Trophoblast cell (in vitro differentiated cells and primary cell): ENCODE data around the gene BCL7C.
"Not testable (repeated sequence)": the region's sequence is repeated elsewhere in the genome, so short reads cannot be mapped to it uniquely, and the experiment has no call there.

Experiments
- DNase-seq, 2 donors: peaks; one replicate each; pipeline ENCODE4 v3.0.0-alpha.2; 2016
- H2AFZ ChIP-seq: 2 replicates; pipeline ENCODE4 v1.6.1; 2013; ENCODE audit warnings: low read length, moderate library complexity, mild to moderate bottlenecking; ENCODE audit not compliant: insufficient read depth, poor library complexity
- H2AK5ac ChIP-seq: 2 replicates; pipeline ENCODE4 v1.6.1; 2013; ENCODE audit warnings: mild to moderate bottlenecking, low read length
- H2BK120ac ChIP-seq: 2 replicates; pipeline ENCODE4 v1.6.1; 2013; ENCODE audit warnings: low read length, mild to moderate bottlenecking, moderate library complexity; ENCODE audit not compliant: insufficient read depth, poor library complexity
- H2BK12ac ChIP-seq: 2 replicates; pipeline ENCODE4 v1.6.1; 2013; ENCODE audit warnings: mild to moderate bottlenecking, low read length, moderate library complexity
- H2BK5ac ChIP-seq: 2 replicates; pipeline ENCODE4 v1.6.1; 2013; ENCODE audit warnings: low read length, low read depth, moderate library complexity, mild to moderate bottlenecking; ENCODE audit not compliant: poor library complexity
- H3K14ac ChIP-seq: 2 replicates; pipeline ENCODE4 v1.6.1; 2013; ENCODE audit warnings: mild to moderate bottlenecking, low read length
- H3K18ac ChIP-seq: 2 replicates; pipeline ENCODE4 v1.6.1; 2013; ENCODE audit warnings: mild to moderate bottlenecking, low read length
- H3K23ac ChIP-seq: 2 replicates; pipeline ENCODE4 v1.6.1; 2013; ENCODE audit warnings: low read length
- H3K27ac ChIP-seq: 2 replicates; pipeline ENCODE4 v1.5.1; 2013; ENCODE audit warnings: low read depth, mild to moderate bottlenecking, inconsistent platforms, low read length, moderate library complexity
- H3K27me3 ChIP-seq: 2 replicates; pipeline ENCODE4 v1.6.1; 2013; ENCODE audit warnings: inconsistent platforms, mild to moderate bottlenecking, low read length, moderate library complexity; ENCODE audit not compliant: insufficient read depth
- H3K36me3 ChIP-seq, 2 experiments: 1 replicate in 1 of 2; 2 replicates in 1 of 2; pipeline ENCODE4 v1.6.1; 2013; ENCODE audit warnings: low read length in 2 of 2, mild to moderate bottlenecking in 2 of 2, moderate library complexity in 1 of 2; ENCODE audit not compliant: insufficient read depth in 2 of 2, control insufficient read depth in 1 of 2
- H3K4ac ChIP-seq: 2 replicates; pipeline ENCODE4 v1.6.1; 2013; ENCODE audit warnings: low read depth, mild to moderate bottlenecking, low read length, moderate library complexity
- H3K4me1 ChIP-seq, 2 experiments: 1 replicate in 1 of 2; 2 replicates in 1 of 2; pipeline ENCODE4 v1.6.1; 2013; ENCODE audit warnings: low read length in 2 of 2, mild to moderate bottlenecking in 2 of 2, moderate library complexity in 1 of 2; ENCODE audit not compliant: insufficient read depth in 2 of 2, control insufficient read depth in 1 of 2
- H3K4me2 ChIP-seq: 2 replicates; pipeline ENCODE4 v1.6.1; 2013; ENCODE audit warnings: inconsistent platforms, mild to moderate bottlenecking, low read length, moderate library complexity
- H3K4me3 ChIP-seq: 2 replicates; pipeline ENCODE4 v1.5.1; 2013; ENCODE audit warnings: mild to moderate bottlenecking, low read depth, low read length, inconsistent platforms
- H3K79me1 ChIP-seq: one replicate; pipeline ENCODE4 v1.6.1; 2013; ENCODE audit warnings: low read length
- H3K79me2 ChIP-seq: 2 replicates; pipeline ENCODE4 v1.6.1; 2013; ENCODE audit warnings: low read length, mild to moderate bottlenecking; ENCODE audit not compliant: control insufficient read depth, insufficient read depth, poor library complexity
- H3K9ac ChIP-seq: 2 replicates; pipeline ENCODE4 v1.6.1; 2013; ENCODE audit warnings: mild to moderate bottlenecking, low read length
- H3K9me3 ChIP-seq: 2 replicates; pipeline ENCODE4 v1.6.1; 2013; ENCODE audit warnings: low read depth, mild to moderate bottlenecking, control low read depth, inconsistent platforms, low read length; ENCODE audit not compliant: insufficient read depth
- H4K12ac ChIP-seq: 2 replicates; pipeline ENCODE4 v1.6.1; 2013; ENCODE audit warnings: low read depth, mild to moderate bottlenecking, low read length, moderate library complexity
- H4K8ac ChIP-seq: 2 replicates; pipeline ENCODE4 v1.6.1; 2013; ENCODE audit warnings: low read depth, mild to moderate bottlenecking, low read length, moderate library complexity
- H4K91ac ChIP-seq: one replicate; pipeline ENCODE4 v1.6.1; 2013; ENCODE audit warnings: low read depth, mild to moderate bottlenecking, low read length, moderate library complexity
- WGBS: extraction: QIAGEN DNeasy Blood & Tissue Kit; methylation state at CpG from one replicate; pipeline ENCODE4 v1.1.7; 2013; ENCODE audit warnings: missing lambda C conversion rate; ENCODE audit not compliant: insufficient read length, insufficient coverage; ENCODE audit errors: extremely low coverage; 5-methylcytosine and 5-hydroxymethylcytosine counted together

The BCL7C gene

GRCh38 chr16:30860729-30861128 lies 33.1 kb downstream of the BCL7C start:
- DNase-seq, H3K4me3 ChIP-seq, H3K27ac ChIP-seq, H3K9ac ChIP-seq, H3K18ac ChIP-seq, H3K4ac ChIP-seq, H3K9me3 ChIP-seq, H4K8ac ChIP-seq, H3K79me1 ChIP-seq, H2BK12ac ChIP-seq, H2AK5ac ChIP-seq, H3K4me2 ChIP-seq, H3K79me2 ChIP-seq, H3K27me3 ChIP-seq, H2BK5ac ChIP-seq, H2AFZ ChIP-seq, H3K14ac ChIP-seq, H4K91ac ChIP-seq, H3K36me3 ChIP-seq, H4K12ac ChIP-seq, H2BK120ac ChIP-seq, H3K23ac ChIP-seq: not testable (repeated sequence)
- whole genome bisulfite sequencing, result no CpG with 5 or more reads among the region's 7 CpGs
- H3K4me1 ChIP-seq, result peaks cover 2 to 16% of the 10 kb centered on the region in 2 experiments

- Histone ChIP-seq H3K4me2 (no peak overlapping the region), H3K9ac (no peak overlapping the region), H3K36me3 (no peaks in the 10 kb centered on the region), H4K91ac (no peak overlapping the region), H3K23ac (no peak overlapping the region), H3K27me3 (no peaks in the 10 kb centered on the region), H3K4me3 (no peak overlapping the region), H2AK5ac (no peak overlapping the region), H3K4me1 (peaks cover 2 to 18% of the 10 kb centered on the region in 2 experiments), H4K12ac (no peak overlapping the region), H2BK120ac (no peak overlapping the region), H3K9me3 (peaks cover 2% of the 10 kb centered on the region), H3K14ac (no peak overlapping the region), H2BK12ac (no peak overlapping the region), H3K18ac (no peak overlapping the region), H4K8ac (no peak overlapping the region), H2BK5ac (no peak overlapping the region), H2AFZ (no peak overlapping the region), H3K79me1 (peaks cover 2% of the 10 kb centered on the region), H3K79me2 (no peaks in the 10 kb centered on the region), H3K4ac (no peak overlapping the region), H3K27ac (peak overlapping the region; percentile 45)
- no CpG with 5 or more reads among the region's 4 CpGs for WGBS
- peak in 1 of 2 donors; percentile 68 for DNase-seq
Measured at GRCh38 chr16:30858829-30859423, 35.0 kb downstream of the BCL7C start.

- Histone ChIP-seq H4K91ac (no peak overlapping the region), H3K18ac (no peak overlapping the region), H4K12ac (no peak overlapping the region), H2BK5ac (peak overlapping the region; percentile 36), H3K4me3 (no peak overlapping the region), H2BK120ac (no peak overlapping the region), H3K4ac (no peak overlapping the region), H2AFZ (no peak overlapping the region), H2AK5ac (no peak overlapping the region), H3K27ac (peak overlapping the region; percentile 45), H3K23ac (no peak overlapping the region), H3K79me1 (peaks cover 2% of the 10 kb centered on the region), H3K79me2 (no peaks in the 10 kb centered on the region), H2BK12ac (no peak overlapping the region), H3K9ac (no peak overlapping the region), H3K4me1 (peaks cover 2 to 18% of the 10 kb centered on the region in 2 experiments), H4K8ac (no peak overlapping the region), H3K9me3 (peaks cover 1% of the 10 kb centered on the region), H3K27me3 (no peaks in the 10 kb centered on the region), H3K14ac (no peak overlapping the region), H3K36me3 (no peaks in the 10 kb centered on the region), H3K4me2 (peak overlapping the region; percentile 36)
- DNase-seq, result peak; percentile 34 to 41
- no CpG with 5 or more reads among the region's 3 CpGs for WGBS
Measured at GRCh38 chr16:30858111-30858495, 35.8 kb downstream of the BCL7C start.

DNA sequence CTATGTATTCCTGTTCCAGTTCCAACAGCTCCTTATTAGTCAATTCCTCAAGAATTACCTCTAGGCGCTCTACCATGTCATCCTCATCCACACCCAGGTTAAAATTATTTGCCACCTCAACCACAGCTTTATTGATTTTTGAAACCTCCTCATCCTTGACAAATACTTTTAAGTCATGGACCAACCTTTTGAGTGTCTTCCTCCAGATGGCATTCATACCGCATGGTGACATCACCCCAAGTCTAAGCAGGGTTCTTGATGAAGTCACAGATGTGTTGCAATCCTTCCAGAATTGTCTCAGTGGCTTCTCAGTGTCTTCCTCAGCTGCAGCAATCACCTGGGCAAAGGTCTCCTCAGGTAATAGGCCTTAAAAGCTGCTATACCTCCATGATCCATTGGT lies 40.1 kb downstream of the BCL7C start:
- WGBS, result no CpG with 5 or more reads among the region's 2 CpGs
- Histone ChIP-seq H2BK120ac (no peak overlapping the region), H3K18ac (no peak overlapping the region), H2AK5ac (no peak overlapping the region), H3K4ac (no peak overlapping the region), H2BK12ac (no peak overlapping the region), H3K9me3 (no peaks in the 10 kb centered on the region), H2AFZ (no peak overlapping the region), H3K23ac (no peak overlapping the region), H3K27me3 (no peaks in the 10 kb centered on the region), H3K79me1 (peaks cover 2% of the 10 kb centered on the region), H3K27ac (no peak overlapping the region), H3K4me1 (peaks cover 2 to 18% of the 10 kb centered on the region in 2 experiments), H2BK5ac (no peak overlapping the region), H3K4me2 (no peak overlapping the region), H4K8ac (no peak overlapping the region), H3K14ac (no peak overlapping the region), H3K79me2 (no peaks in the 10 kb centered on the region), H3K36me3 (no peaks in the 10 kb centered on the region), H3K9ac (no peak overlapping the region), H4K12ac (no peak overlapping the region), H4K91ac (no peak overlapping the region), H3K4me3 (no peak overlapping the region)
- peak; percentile 93 to 98 for DNase-seq
